ENCODE measurements around the gene TF. TPM values are rescaled to one million over a fixed set of nuclear protein-coding genes. Genes with fewer than 3 reads are reported as not detected.

Gene TF
- total RNA-seq, 4 donors from 2014 or later = 0.70 to 2.4 TPM; not detected in 2

GRCh38 chr3:133788024-133788423, 41.8 kb downstream of the TF start:
- Histone ChIP-seq H3K36me3 (no peaks in the 10 kb centered on the region), H3K27me3 (no peaks in the 10 kb centered on the region), H3K9me3 (peaks cover 0 to 9% (median 1%) of the 10 kb centered on the region in 4 donors), H3K27ac (no peak overlapping the region), H3K4me3 (no peak overlapping the region), H3K4me1 (no peaks in the 10 kb centered on the region)
- DNase-seq = no peak
- no peak for TF ChIP-seq POLR2A (IDR thresholded peaks at IDR 0.05)
- TF ChIP-seq, protein P1, sequence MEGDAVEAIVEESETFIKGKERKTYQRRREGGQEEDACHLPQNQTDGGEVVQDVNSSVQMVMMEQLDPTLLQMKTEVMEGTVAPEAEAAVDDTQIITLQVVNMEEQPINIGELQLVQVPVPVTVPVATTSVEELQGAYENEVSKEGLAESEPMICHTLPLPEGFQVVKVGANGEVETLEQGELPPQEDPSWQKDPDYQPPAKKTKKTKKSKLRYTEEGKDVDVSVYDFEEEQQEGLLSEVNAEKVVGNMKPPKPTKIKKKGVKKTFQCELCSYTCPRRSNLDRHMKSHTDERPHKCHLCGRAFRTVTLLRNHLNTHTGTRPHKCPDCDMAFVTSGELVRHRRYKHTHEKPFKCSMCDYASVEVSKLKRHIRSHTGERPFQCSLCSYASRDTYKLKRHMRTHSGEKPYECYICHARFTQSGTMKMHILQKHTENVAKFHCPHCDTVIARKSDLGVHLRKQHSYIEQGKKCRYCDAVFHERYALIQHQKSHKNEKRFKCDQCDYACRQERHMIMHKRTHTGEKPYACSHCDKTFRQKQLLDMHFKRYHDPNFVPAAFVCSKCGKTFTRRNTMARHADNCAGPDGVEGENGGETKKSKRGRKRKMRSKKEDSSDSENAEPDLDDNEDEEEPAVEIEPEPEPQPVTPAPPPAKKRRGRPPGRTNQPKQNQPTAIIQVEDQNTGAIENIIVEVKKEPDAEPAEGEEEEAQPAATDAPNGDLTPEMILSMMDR (IDR thresholded peaks at IDR 0.05) = no peak

- no peak for DNase-seq
- H3K27me3 ChIP-seq = no peaks in the 10 kb centered on the region
Measured at GRCh38 chr3:133792171-133792763, 46.1 kb downstream of the TF start.

GRCh38 chr3:133797396-133798105, 51.4 kb downstream of the TF start:
- Histone ChIP-seq H3K27ac (no peak overlapping the region), H3K36me3 (no peaks in the 10 kb centered on the region), H3K4me1 (no peaks in the 10 kb centered on the region), H3K4me3 (no peak overlapping the region), H3K9me3 (no peaks in the 10 kb centered on the region), H3K27me3 (no peaks in the 10 kb centered on the region)
- TF ChIP-seq, protein P1 (IDR thresholded peaks at IDR 0.05) = no peak
- TF ChIP-seq POLR2A (IDR thresholded peaks at IDR 0.05) = no peak
- DNase-seq = no peak

More at GRCh38 chr3:133792171-133792763, 46.1 kb downstream of the TF start:
- Histone ChIP-seq H3K9me3 (peaks cover 0 to 9% (median 1%) of the 10 kb centered on the region in 4 donors), H3K36me3 (no peaks in the 10 kb centered on the region), H3K27ac (no peak overlapping the region), H3K4me3 (no peak overlapping the region), H3K4me1 (no peaks in the 10 kb centered on the region)
- TF ChIP-seq POLR2A (IDR thresholded peaks at IDR 0.05) = no peak
- TF ChIP-seq, protein P1 (IDR thresholded peaks at IDR 0.05) = no peak

- Histone ChIP-seq H3K4me1 (no peaks in the 10 kb centered on the region), H3K9me3 (no peaks in the 10 kb centered on the region), H3K27me3 (no peaks in the 10 kb centered on the region), H3K36me3 (no peaks in the 10 kb centered on the region), H3K4me3 (no peak overlapping the region), H3K27ac (no peak overlapping the region)
- TF ChIP-seq, protein P1 (IDR thresholded peaks at IDR 0.05) = no peak
- no peak for TF ChIP-seq POLR2A (IDR thresholded peaks at IDR 0.05)
- DNase-seq = no peak
Measured at GRCh38 chr3:133799794-133800585, 53.8 kb downstream of the TF start.

DNA sequence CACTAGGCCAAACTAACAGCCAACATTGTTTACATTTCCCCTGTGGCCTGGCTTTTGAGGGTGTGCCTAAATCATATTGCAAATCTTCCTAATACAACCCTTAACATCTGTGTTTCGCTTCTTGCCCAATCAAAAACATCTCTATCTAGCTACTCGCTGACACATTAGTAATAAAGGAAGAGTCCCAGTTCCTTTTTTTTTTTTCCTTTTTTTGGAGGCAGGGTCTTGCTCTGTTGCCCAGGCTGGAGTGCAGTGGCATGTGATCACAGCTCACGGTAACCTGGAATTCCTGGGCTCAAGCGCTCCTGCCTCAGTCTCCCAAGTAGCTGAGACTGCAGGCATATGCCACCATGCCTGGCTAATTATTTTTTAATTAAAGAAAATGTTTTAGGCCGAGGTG, 57.3 kb downstream of the TF start:
- Histone ChIP-seq H3K27ac (no peak overlapping the region), H3K9me3 (no peaks in the 10 kb centered on the region), H3K36me3 (peaks cover 0 to 8% (median 0%) of the 10 kb centered on the region in 3 donors), H3K27me3 (no peaks in the 10 kb centered on the region), H3K4me3 (no peak overlapping the region), H3K4me1 (peaks cover 0 to 5% (median 3%) of the 10 kb centered on the region in 4 donors)
- DNase-seq = no peak
- TF ChIP-seq POLR2A (IDR thresholded peaks at IDR 0.05) = no peak
- TF ChIP-seq, protein P1 (IDR thresholded peaks at IDR 0.05) = no peak
